GM12891 (cell line): ENCODE results near the gene DCAF12.

ENCODE experiments used
- DNase-seq: peaks from one replicate; pipeline ENCODE4 v3.0.0; 2011; ENCODE audit warnings: low spot score; ENCODE audit not compliant: insufficient read length
- FAIRE-seq: peaks from 2 replicates; lab custom pipeline; 2011; peaks lifted over from hg19 to GRCh38; lab: Jason Lieb, UNC
- PAX5 ChIP-seq: IDR thresholded peaks from 2 replicates; pipeline ENCODE4 v1.6.1; 2011; ENCODE audit warnings: low read length, moderate library complexity, mild to moderate bottlenecking; ENCODE audit not compliant: insufficient read depth, severe bottlenecking
- POLR2A ChIP-seq: IDR thresholded peaks from 2 replicates; pipeline ENCODE4 v1.6.1; 2011; ENCODE audit warnings: low read depth, low read length, control low read depth
- POLR2AphosphoS5 ChIP-seq: IDR thresholded peaks from 2 replicates; pipeline ENCODE4 v1.6.1; 2011; ENCODE audit warnings: low read depth, low read length, control low read depth
- POU2F2 ChIP-seq: IDR thresholded peaks from 2 replicates; pipeline ENCODE4 v1.6.1; 2011; ENCODE audit warnings: low read depth, mild to moderate bottlenecking, control low read depth, low read length, moderate library complexity
- SPI1 ChIP-seq: IDR thresholded peaks from 2 replicates; pipeline ENCODE4 v1.6.1; 2011; ENCODE audit warnings: low read depth, low read length, control low read depth
- TAF1 ChIP-seq: IDR thresholded peaks from 2 replicates; pipeline ENCODE4 v1.6.1; 2011; ENCODE audit warnings: low read depth, low read length, control low read depth

The DCAF12 gene

GRCh38 chr9:34072868-34073590 lies 53.5 kb downstream of the DCAF12 start:
- TF ChIP-seq POU2F2 (no peak), POLR2A (no peak), POLR2AphosphoS5 (no peak), PAX5 (no peak), TAF1 (no peak), SPI1 (no peak)
- no peak for FAIRE-seq
- no peak for DNase-seq

GRCh38 chr9:34072410-34072809 lies 54.1 kb downstream of the DCAF12 start:
- no peak for FAIRE-seq
- TF ChIP-seq PAX5 (no peak), TAF1 (no peak), POLR2AphosphoS5 (no peak), POLR2A (no peak), SPI1 (no peak), POU2F2 (no peak)

GRCh38 chr9:34070606-34071324 lies 55.7 kb downstream of the DCAF12 start:
- DNase-seq (no peak), FAIRE-seq (no peak)
- TF ChIP-seq POLR2A (no peak), TAF1 (no peak), PAX5 (no peak), POU2F2 (no peak), POLR2AphosphoS5 (no peak), SPI1 (no peak)

More at GRCh38 chr9:34072410-34072809, 54.1 kb downstream of the DCAF12 start:
- no peak for DNase-seq

- no peak for FAIRE-seq
- no peak for DNase-seq
- TF ChIP-seq SPI1 (no peak), PAX5 (no peak), TAF1 (no peak), POLR2A (no peak), POU2F2 (no peak)
Measured at GRCh38 chr9:34069831-34070230, 56.7 kb downstream of the DCAF12 start.

- TF ChIP-seq SPI1, result no peak
- no peak for TF ChIP-seq POU2F2
- TF ChIP-seq TAF1, result no peak
- TF ChIP-seq POLR2A, result no peak
- DNase-seq, result no peak
- no peak for FAIRE-seq
Measured at GRCh38 chr9:34065541-34065940, 61.0 kb downstream of the DCAF12 start.

- DNase-seq (no peak), FAIRE-seq (no peak)
- TF ChIP-seq POLR2AphosphoS5 (no peak), POLR2A (no peak), POU2F2 (no peak), TAF1 (no peak), PAX5 (no peak), SPI1 (no peak)
Measured at GRCh38 chr9:34059954-34060353, 66.5 kb downstream of the DCAF12 start.

- DNase-seq (no peak), FAIRE-seq (no peak)
- TF ChIP-seq SPI1 (no peak), POU2F2 (no peak), POLR2AphosphoS5 (no peak), POLR2A (no peak), PAX5 (no peak), TAF1 (no peak)
Measured at GRCh38 chr9:34059281-34059680, 67.2 kb downstream of the DCAF12 start.

GRCh38 chr9:34049630-34050384 lies 76.7 kb downstream of the DCAF12 start:
- no peak for DNase-seq
- FAIRE-seq, result no peak

More at GRCh38 chr9:34049630-34050384, 76.7 kb downstream of the DCAF12 start:
- no peak for TF ChIP-seq SPI1
- TF ChIP-seq POLR2A, result no peak
- TF ChIP-seq TAF1, result no peak
- TF ChIP-seq PAX5, result no peak
- no peak for TF ChIP-seq POU2F2
- TF ChIP-seq POLR2AphosphoS5, result no peak
